CD14-positive monocyte (primary cell): ENCODE measurements around the gene LTBP1. TPM values are rescaled to one million over a fixed set of nuclear protein-coding genes. Genes with fewer than 3 reads are reported as not detected.

Source experiments
- DNase-seq, 3 donors: peaks; one replicate each; pipeline ENCODE4 v3.0.0-alpha.2; 2011 to 2022
- H2AFZ ChIP-seq: 2 replicates; pipeline ENCODE4 v1.6.0; 2012; ENCODE audit warnings: mild to moderate bottlenecking, low read depth, low read length, inconsistent platforms; ENCODE audit not compliant: insufficient read depth, poor library complexity, severe bottlenecking
- H3K27ac ChIP-seq, 2 donors: 1 replicate in 1 of 2; 2 replicates in 1 of 2; pipeline ENCODE4 v1.5.1; 2012 to 2013; ENCODE audit warnings: low read length in 2 of 2, control low read depth in 1 of 2, inconsistent platforms in 1 of 2, low read depth in 1 of 2, mild to moderate bottlenecking in 1 of 2
- H3K27me3 ChIP-seq, 2 donors: one replicate each; pipeline versions ENCODE4 v1.6.0 to v1.6.1; 2011 to 2013; ENCODE audit warnings: low read length in 2 of 2; ENCODE audit not compliant: control insufficient read depth in 2 of 2, insufficient read depth in 2 of 2
- H3K36me3 ChIP-seq, 2 donors: replicated peaks in 1 of 2; 1 replicate in 1 of 2; 2 replicates in 1 of 2; pipeline versions ENCODE4 v1.5.1 to v1.6.1; 2012 to 2013; ENCODE audit warnings: low read length in 2 of 2, control low read depth in 1 of 2, inconsistent platforms in 1 of 2, mild to moderate bottlenecking in 1 of 2; ENCODE audit not compliant: insufficient read depth in 2 of 2, control insufficient read depth in 1 of 2
- H3K4me1 ChIP-seq, 2 donors: 1 replicate in 1 of 2; 2 replicates in 1 of 2; pipeline versions ENCODE4 v1.5.1 to v1.6.1; 2012 to 2013; ENCODE audit warnings: low read length in 2 of 2, control low read depth in 1 of 2, inconsistent platforms in 1 of 2, mild to moderate bottlenecking in 1 of 2, moderate library complexity in 1 of 2; ENCODE audit not compliant: insufficient read depth in 2 of 2, control insufficient read depth in 1 of 2
- H3K4me2 ChIP-seq: replicated peaks from 2 replicates; pipeline ENCODE3; 2012; ENCODE audit warnings: low read length, moderate library complexity, mild to moderate bottlenecking; ENCODE audit not compliant: poor library complexity, severe bottlenecking; ENCODE audit errors: extremely low read depth
- H3K4me3 ChIP-seq, 3 experiments: fragments of 200-600 bp in 1 of 3; sonication (generic) in 1 of 3; replicated peaks in 1 of 3; 1 replicate in 2 of 3; 2 replicates in 1 of 3; pipeline ENCODE4 v1.5.1; 2011 to 2013; ENCODE audit warnings: low read length in 3 of 3, mild to moderate bottlenecking in 3 of 3, control low read depth in 2 of 3, low read depth in 2 of 3, inconsistent platforms in 1 of 3, moderate library complexity in 1 of 3
- H3K79me2 ChIP-seq: 2 replicates; pipeline ENCODE4 v1.6.0; 2012; ENCODE audit warnings: mild to moderate bottlenecking, control low read depth, inconsistent platforms, low read length, moderate library complexity; ENCODE audit not compliant: insufficient read depth
- H3K9ac ChIP-seq: 2 replicates; pipeline ENCODE4 v1.6.0; 2017; ENCODE audit warnings: low read length, mild to moderate bottlenecking; ENCODE audit not compliant: insufficient read depth, poor library complexity, severe bottlenecking
- H3K9me3 ChIP-seq, 2 donors: replicated peaks in 1 of 2; 1 replicate in 1 of 2; 2 replicates in 1 of 2; pipeline versions ENCODE4 v1.5.1 to v1.6.1; 2012 to 2013; ENCODE audit warnings: low read length in 2 of 2, control low read depth in 1 of 2; ENCODE audit not compliant: control insufficient read depth in 1 of 2, insufficient read depth in 1 of 2
- H4K20me1 ChIP-seq: 2 replicates; pipeline ENCODE4 v1.6.0; 2012; ENCODE audit warnings: mild to moderate bottlenecking, low read length, control low read depth, moderate library complexity; ENCODE audit not compliant: insufficient read depth
- H3K27ac Mint-ChIP-seq, 7 donors: one replicate each; pipeline ENCODE4 v1.8.0; 2020; ENCODE audit warnings: mild to moderate bottlenecking in 7 of 7, mixed read lengths in 7 of 7, moderate library complexity in 6 of 7, inconsistent platforms in 2 of 7
- H3K27me3 Mint-ChIP-seq, 3 donors: one replicate each; pipeline ENCODE4 v1.8.0; 2021 to 2022; ENCODE audit warnings: low read depth in 3 of 3, mild to moderate bottlenecking in 3 of 3, mixed read lengths in 3 of 3, moderate library complexity in 3 of 3, inconsistent platforms in 1 of 3
- H3K36me3 Mint-ChIP-seq, 2 donors: one replicate each; pipeline ENCODE4 v1.8.0; 2020; ENCODE audit warnings: mixed read lengths in 2 of 2, inconsistent platforms in 1 of 2, mild to moderate bottlenecking in 1 of 2
- H3K4me1 Mint-ChIP-seq: one replicate; pipeline ENCODE4 v1.8.0; 2020; ENCODE audit warnings: mild to moderate bottlenecking, mixed read lengths
- H3K4me3 Mint-ChIP-seq, 2 donors: one replicate each; pipeline ENCODE4 v1.8.0; 2020; ENCODE audit warnings: mild to moderate bottlenecking in 2 of 2, mixed read lengths in 2 of 2, moderate library complexity in 1 of 2
- H3K9me3 Mint-ChIP-seq, 7 donors: one replicate each; pipeline ENCODE4 v1.8.0; 2020 to 2022; ENCODE audit warnings: mixed read lengths in 7 of 7, mild to moderate bottlenecking in 6 of 7, moderate library complexity in 6 of 7, inconsistent platforms in 2 of 7
- CTCF ChIP-seq: fragments of 200-600 bp; IDR thresholded peaks from one replicate; pipeline ENCODE4 v1.8.0; 2022; ENCODE audit warnings: antibody characterized with exemption, mild to moderate bottlenecking
- WGBS: methylation state at CpG from one replicate; pipeline ENCODE4 v1.1.5; 2013; ENCODE audit warnings: missing lambda C conversion rate; ENCODE audit not compliant: insufficient coverage; 5-methylcytosine and 5-hydroxymethylcytosine counted together
- intact Hi-C, 2 donors: fragments of 100-400 bp; cut with micrococcal nuclease; formaldehyde crosslinking; loops; one replicate each; pipeline versions ENCODE4 v1.15.0 to v1.15.1; 2023
- polyA plus RNA-seq, 3 donors: library from polyadenylated mRNA; depleted of rRNA in 1 of 3; unstranded in 2 of 3; stranded (reverse) in 1 of 3; fragments of 300-500 nt in 2 of 3; fragments of >200 nt in 1 of 3; fragmentation: Illumina TruSeq in 2 of 3; gene quantifications; 1 replicate in 2 of 3; 2 replicates in 1 of 3; pipeline ENCODE4 v1.2.3, GENCODE V29; 2012 to 2021

LTBP1 gene
- polyA plus RNA-seq, 3 donors, result 0.18 to 0.24 TPM; not detected in 1

- Histone ChIP-seq H2AFZ (no peak overlapping the region), H3K4me2 (no peak overlapping the region), H3K79me2 (no peaks in the 10 kb centered on the region), H3K27ac (no peak overlapping the region), H3K9ac (no peak overlapping the region), H4K20me1 (no peaks in the 10 kb centered on the region), H3K36me3 (no peaks in the 10 kb centered on the region), H3K27me3 (no peaks in the 10 kb centered on the region), H3K4me1 (peaks cover 0 to 6% of the 10 kb centered on the region in 2 donors), H3K4me3 (no peak overlapping the region), H3K9me3 (no peaks in the 10 kb centered on the region)
- H3K9me3 Mint-ChIP-seq, result peaks cover 0 to 3% (median under 1%) of the 10 kb centered on the region in 7 donors
- WGBS, result no CpG with 5 or more reads among the region's 1 CpG
- no peak overlapping the region for H3K4me3 Mint-ChIP-seq
- peaks cover 2 to 5% (median 3%) of the 10 kb centered on the region in 3 donors for H3K27me3 Mint-ChIP-seq
- no peak for TF ChIP-seq CTCF
- no peaks in the 10 kb centered on the region for H3K36me3 Mint-ChIP-seq
- no peak overlapping the region for H3K27ac Mint-ChIP-seq
- no peak for DNase-seq
- intact Hi-C loops, result no loop called here
- H3K4me1 Mint-ChIP-seq, result peaks cover 8% of the 10 kb centered on the region
These were observed 44.6 kb upstream of the LTBP1 start for GRCh38 chr2:32902174-32902573.

GRCh38 chr2:32902986-32903385 is 43.8 kb upstream of the LTBP1 start:
- peaks cover 0 to 2% (median 0%) of the 10 kb centered on the region in 7 donors for H3K9me3 Mint-ChIP-seq
- H2AFZ ChIP-seq, result no peak overlapping the region
- no peaks in the 10 kb centered on the region for H3K79me2 ChIP-seq

More at GRCh38 chr2:32902986-32903385, 43.8 kb upstream of the LTBP1 start:
- Mint-ChIP-seq H3K27me3 (peaks cover 2 to 4% (median 2%) of the 10 kb centered on the region in 3 donors), H3K36me3 (no peaks in the 10 kb centered on the region), H3K4me1 (peaks cover 8% of the 10 kb centered on the region), H3K27ac (no peak overlapping the region), H3K4me3 (no peak overlapping the region)
- intact Hi-C loops, result no loop called here
- no peak for DNase-seq
- no peaks in the 10 kb centered on the region for H3K36me3 ChIP-seq
- H3K4me2 ChIP-seq, result no peak overlapping the region
- peaks cover 0 to 6% of the 10 kb centered on the region in 2 donors for H3K4me1 ChIP-seq
- no peaks in the 10 kb centered on the region for H4K20me1 ChIP-seq
- no peak for TF ChIP-seq CTCF
- H3K27me3 ChIP-seq, result no peaks in the 10 kb centered on the region
- H3K27ac ChIP-seq, result no peak overlapping the region
- no peak overlapping the region for H3K4me3 ChIP-seq
- H3K9ac ChIP-seq, result no peak overlapping the region
- H3K9me3 ChIP-seq, result no peaks in the 10 kb centered on the region
- WGBS, result 48% methylated on average over 3 of the region's 4 CpGs
